A549 (cell line): ENCODE data around the gene WASF3. TPM values are rescaled to one million over a fixed set of nuclear protein-coding genes. Genes with fewer than 3 reads are reported as not detected.

Experiments used
- ATAC-seq, 2 experiments: fragments of 200-7000 bp in 1 of 2; fragments of >200 bp in 1 of 2; cut with Nextera tagmentation in 1 of 2; cut with Tn5 transposase in 1 of 2; 3 replicates each; pipeline versions ENCODE4 v1.8.0 to v1.9.1; 2018 to 2020; ENCODE audit warnings: mild to moderate bottlenecking in 1 of 2, moderate library complexity in 1 of 2
- CTCF ChIA-PET: fragments of 300-600 bp; sonication (Branson Sonifier 250); formaldehyde crosslinking; extraction: SDS; loops from one replicate; lab custom pipeline; 2021; ENCODE audit warnings: antibody characterized with exemption, inconsistent platforms; lab: Yijun Ruan, JAX
- POLR2A ChIA-PET: fragments of 350-600 bp; formaldehyde crosslinking; extraction: SDS; loops from one replicate; lab custom pipeline; 2021; ENCODE audit warnings: antibody characterized with exemption, inconsistent platforms; lab: Yijun Ruan, JAX
- DNase-seq, 2 experiments: peaks; one replicate each; pipeline versions ENCODE4 v3.0.0 to v3.0.0-alpha.2; 2011 to 2016; ENCODE audit warnings: low read depth in 1 of 2, low spot score in 1 of 2
- FAIRE-seq: peaks from 2 replicates; lab custom pipeline; 2011; peaks lifted over from hg19 to GRCh38; lab: Jason Lieb, UNC
- H3K27ac ChIP-seq, 2 experiments: fragments of >200 bp; sonication (Bioruptor Twin); formaldehyde crosslinking; 3 replicates each; pipeline ENCODE4 v1.5.1; 2016 to 2017
- H3K4me1 ChIP-seq: fragments of >200 bp; sonication (Bioruptor Twin); formaldehyde crosslinking; 3 replicates; pipeline ENCODE4 v1.6.1; 2016
- H3K4me2 ChIP-seq: fragments of >200 bp; sonication (Bioruptor Twin); formaldehyde crosslinking; 3 replicates; pipeline ENCODE4 v1.6.1; 2016
- H3K4me3 ChIP-seq: fragments of >200 bp; sonication (Bioruptor Twin); formaldehyde crosslinking; 3 replicates; pipeline ENCODE4 v1.5.1; 2016
- H3K9me3 ChIP-seq: fragments of >200 bp; sonication (Bioruptor Twin); formaldehyde crosslinking; 3 replicates; pipeline ENCODE4 v1.6.1; 2016
- BHLHE40 ChIP-seq: IDR thresholded peaks from 2 replicates; pipeline ENCODE4 v1.6.1; 2012; ENCODE audit warnings: low read depth, low read length, inconsistent platforms
- CBX2 ChIP-seq: fragments of 200-600 bp; sonication (generic); IDR thresholded peaks from 2 replicates; pipeline ENCODE4 v1.6.1; 2016; ENCODE audit warnings: low read depth, mild to moderate bottlenecking, borderline replicate concordance
- CEBPB ChIP-seq, 2 experiments: fragments of >200 bp in 1 of 2; sonication (Bioruptor Twin) in 1 of 2; formaldehyde crosslinking in 1 of 2; IDR thresholded peaks; 2 replicates each; pipeline ENCODE4 v1.6.1; 2012 to 2016
- EP300 ChIP-seq, 2 experiments: fragments of >200 bp; sonication (Bioruptor Twin); formaldehyde crosslinking; IDR thresholded peaks; 2 replicates in 1 of 2; 3 replicates in 1 of 2; pipeline ENCODE4 v1.6.1; 2016 to 2017
- FOSB ChIP-seq: fragments of 250-450 bp; sonication (Bioruptor Pico); IDR thresholded peaks from 2 replicates; pipeline ENCODE4 v1.5.0; 2020; ENCODE audit warnings: mild to moderate bottlenecking, moderate library complexity
- FOSL2 ChIP-seq, 2 experiments: fragments of 450-650 bp in 1 of 2; fragments of >200 bp in 1 of 2; sonication (Bioruptor Twin) in 1 of 2; formaldehyde crosslinking; IDR thresholded peaks; 2 replicates each; pipeline versions ENCODE4 v1.5.0 to v1.6.1; 2016 to 2020; ENCODE audit warnings: mild to moderate bottlenecking in 1 of 2, moderate library complexity in 1 of 2
- HOXB13 ChIP-seq: fragments of 250-450 bp; sonication (Bioruptor Pico); IDR thresholded peaks from 2 replicates; pipeline ENCODE4 v1.5.0; 2020; ENCODE audit warnings: low read depth, mild to moderate bottlenecking, moderate library complexity
- JUNB ChIP-seq: fragments of >200 bp; sonication (Bioruptor Twin); formaldehyde crosslinking; IDR thresholded peaks from 2 replicates; pipeline ENCODE4 v1.6.1; 2016
- MAFK ChIP-seq: fragments of 450-650 bp; IDR thresholded peaks from 2 replicates; pipeline ENCODE4 v1.6.1; 2014; ENCODE audit not compliant: partially characterized antibody
- MYC ChIP-seq: IDR thresholded peaks from 2 replicates; pipeline ENCODE4 v1.6.1; 2012; ENCODE audit warnings: mild to moderate bottlenecking, inconsistent platforms, low read length, improper control_type of control experiment, borderline replicate concordance
- NFE2L2 ChIP-seq: fragments of 150-350 bp; conservative IDR thresholded peaks from 2 replicates; pipeline ENCODE4 v1.6.1; 2014; ENCODE audit warnings: low read length
- NR3C1 ChIP-seq: fragments of >200 bp; sonication (Bioruptor Twin); formaldehyde crosslinking; IDR thresholded peaks from 3 replicates; pipeline ENCODE4 v1.6.1; 2017
- SMC3 ChIP-seq: fragments of >200 bp; sonication (Bioruptor Twin); formaldehyde crosslinking; IDR thresholded peaks from 3 replicates; pipeline ENCODE4 v1.6.1; 2018; ENCODE audit warnings: inconsistent platforms
- TP53 ChIP-seq: fragments of 250-450 bp; sonication (Bioruptor Pico); IDR thresholded peaks from 2 replicates; pipeline ENCODE4 v1.5.0; 2021; ENCODE audit warnings: mild to moderate bottlenecking, moderate library complexity
- ZNF302 ChIP-seq: fragments of 250-450 bp; sonication (Bioruptor Pico); IDR thresholded peaks from 2 replicates; pipeline ENCODE4 v1.9.0; 2021; ENCODE audit warnings: inconsistent platforms, mild to moderate bottlenecking, moderate library complexity
- WGBS: methylation state at CpG from one replicate; pipeline ENCODE4 v1.1.6; 2017; ENCODE audit errors: missing lambda C conversion rate; 5-methylcytosine and 5-hydroxymethylcytosine counted together
- polyA plus RNA-seq, 4 experiments: library from polyadenylated mRNA; depleted of rRNA in 3 of 4; stranded (reverse); fragments of >200 nt; fragmentation: RNase III in 1 of 4; extraction: RNeasy Plus Mini Kit Qiagen cat#74134 plus additional on column Dnase treatment in 1 of 4; gene quantifications; 2 replicates in 3 of 4; 3 replicates in 1 of 4; pipeline ENCODE4 v1.2.3, GENCODE V29; 2011 to 2017
- TF ChIP-seq, protein P1 (sequence below): fragments of >200 bp; sonication (Bioruptor Twin); formaldehyde crosslinking; IDR thresholded peaks from 3 replicates; pipeline ENCODE4 v1.6.1; 2016
- TF ChIP-seq, protein P2 (sequence below): fragments of 200-600 bp; sonication (generic); IDR thresholded peaks from 2 replicates; pipeline ENCODE4 v1.6.1; 2016; ENCODE audit warnings: antibody characterized with exemption, mild to moderate bottlenecking, moderate library complexity
- TF ChIP-seq, protein P3 (sequence below): IDR thresholded peaks from 2 replicates; pipeline ENCODE4 v1.6.1; 2012
- TF ChIP-seq, protein P4 (sequence below): fragments of 150-350 bp; IDR thresholded peaks from 2 replicates; pipeline ENCODE4 v1.6.1; 2014; ENCODE audit warnings: low read depth, mild to moderate bottlenecking, low read length
- TF ChIP-seq, protein P5 (sequence below): IDR thresholded peaks from 2 replicates; pipeline ENCODE4 v1.6.1; 2012; ENCODE audit warnings: low read depth, borderline replicate concordance

The WASF3 gene
- polyA plus RNA-seq, 2 of the 4 experiments (the other 2 are of a cell fraction), result 0.09 to 0.56 TPM

DNA sequence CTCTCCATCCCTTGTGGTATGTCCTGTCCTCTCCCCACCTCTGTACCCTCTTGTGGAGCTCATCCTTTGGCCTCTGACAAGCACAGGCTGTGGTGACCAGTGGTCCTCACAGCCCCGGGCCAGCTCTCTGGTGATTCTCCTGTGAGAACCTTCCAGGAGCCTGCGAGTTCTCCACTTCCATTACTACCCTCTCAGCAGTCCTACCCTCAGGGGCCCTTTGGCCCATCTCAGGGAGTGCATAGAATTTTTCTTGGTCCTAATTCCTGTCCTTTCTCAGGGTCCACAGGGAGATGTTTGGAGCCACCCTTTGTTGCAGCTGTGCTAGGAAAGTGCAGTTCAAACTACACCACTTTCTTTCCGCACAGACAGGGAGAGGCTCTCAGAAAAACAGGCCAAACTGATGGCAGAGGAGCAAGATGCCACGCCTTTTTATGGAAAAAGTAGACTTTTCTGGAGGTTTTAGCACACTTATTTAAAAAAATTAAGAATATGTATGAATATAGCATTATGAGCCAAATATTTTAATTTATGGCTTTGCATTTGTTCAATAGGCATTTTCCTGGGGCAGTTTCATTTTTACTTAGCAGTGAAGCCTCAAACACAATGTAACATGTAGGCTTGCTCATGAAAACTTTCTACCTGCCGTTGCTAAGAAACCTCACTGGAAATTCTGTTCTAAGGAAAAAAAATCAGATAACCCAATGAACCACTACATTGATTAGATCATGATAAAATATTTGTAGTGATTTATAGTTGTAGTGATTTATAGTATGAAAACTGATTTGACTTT, 111.1 kb downstream of the WASF3 start:
- Histone ChIP-seq H3K27ac (no peak overlapping the region), H3K4me2 (no peak overlapping the region), H3K9me3 (no peaks in the 10 kb centered on the region), H3K4me1 (no peaks in the 10 kb centered on the region), H3K4me3 (no peak overlapping the region)
- FAIRE-seq (no peak), ATAC-seq (no peak), DNase-seq (no peak)
- TF ChIP-seq, protein P1, sequence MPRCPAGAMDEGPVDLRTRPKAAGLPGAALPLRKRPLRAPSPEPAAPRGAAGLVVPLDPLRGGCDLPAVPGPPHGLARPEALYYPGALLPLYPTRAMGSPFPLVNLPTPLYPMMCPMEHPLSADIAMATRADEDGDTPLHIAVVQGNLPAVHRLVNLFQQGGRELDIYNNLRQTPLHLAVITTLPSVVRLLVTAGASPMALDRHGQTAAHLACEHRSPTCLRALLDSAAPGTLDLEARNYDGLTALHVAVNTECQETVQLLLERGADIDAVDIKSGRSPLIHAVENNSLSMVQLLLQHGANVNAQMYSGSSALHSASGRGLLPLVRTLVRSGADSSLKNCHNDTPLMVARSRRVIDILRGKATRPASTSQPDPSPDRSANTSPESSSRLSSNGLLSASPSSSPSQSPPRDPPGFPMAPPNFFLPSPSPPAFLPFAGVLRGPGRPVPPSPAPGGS, result no peak
- TF ChIP-seq JUNB, result no peak
- TF ChIP-seq SMC3, result no peak
- no peak for TF ChIP-seq TP53
- TF ChIP-seq NFE2L2, result no peak
- TF ChIP-seq NR3C1, result no peak
- TF ChIP-seq BHLHE40, result no peak
- TF ChIP-seq FOSB, result no peak
- TF ChIP-seq MYC, result no peak
- no peak for TF ChIP-seq EP300 (IDR thresholded peaks at IDR 0.05)
- TF ChIP-seq, protein P2, sequence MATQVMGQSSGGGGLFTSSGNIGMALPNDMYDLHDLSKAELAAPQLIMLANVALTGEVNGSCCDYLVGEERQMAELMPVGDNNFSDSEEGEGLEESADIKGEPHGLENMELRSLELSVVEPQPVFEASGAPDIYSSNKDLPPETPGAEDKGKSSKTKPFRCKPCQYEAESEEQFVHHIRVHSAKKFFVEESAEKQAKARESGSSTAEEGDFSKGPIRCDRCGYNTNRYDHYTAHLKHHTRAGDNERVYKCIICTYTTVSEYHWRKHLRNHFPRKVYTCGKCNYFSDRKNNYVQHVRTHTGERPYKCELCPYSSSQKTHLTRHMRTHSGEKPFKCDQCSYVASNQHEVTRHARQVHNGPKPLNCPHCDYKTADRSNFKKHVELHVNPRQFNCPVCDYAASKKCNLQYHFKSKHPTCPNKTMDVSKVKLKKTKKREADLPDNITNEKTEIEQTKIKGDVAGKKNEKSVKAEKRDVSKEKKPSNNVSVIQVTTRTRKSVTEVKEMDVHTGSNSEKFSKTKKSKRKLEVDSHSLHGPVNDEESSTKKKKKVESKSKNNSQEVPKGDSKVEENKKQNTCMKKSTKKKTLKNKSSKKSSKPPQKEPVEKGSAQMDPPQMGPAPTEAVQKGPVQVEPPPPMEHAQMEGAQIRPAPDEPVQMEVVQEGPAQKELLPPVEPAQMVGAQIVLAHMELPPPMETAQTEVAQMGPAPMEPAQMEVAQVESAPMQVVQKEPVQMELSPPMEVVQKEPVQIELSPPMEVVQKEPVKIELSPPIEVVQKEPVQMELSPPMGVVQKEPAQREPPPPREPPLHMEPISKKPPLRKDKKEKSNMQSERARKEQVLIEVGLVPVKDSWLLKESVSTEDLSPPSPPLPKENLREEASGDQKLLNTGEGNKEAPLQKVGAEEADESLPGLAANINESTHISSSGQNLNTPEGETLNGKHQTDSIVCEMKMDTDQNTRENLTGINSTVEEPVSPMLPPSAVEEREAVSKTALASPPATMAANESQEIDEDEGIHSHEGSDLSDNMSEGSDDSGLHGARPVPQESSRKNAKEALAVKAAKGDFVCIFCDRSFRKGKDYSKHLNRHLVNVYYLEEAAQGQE, result no peak
- TF ChIP-seq MAFK, result no peak
- no peak for TF ChIP-seq HOXB13 (CRISPR knock-in tag)
- 31% methylated on average over 5 of the region's 5 CpGs for WGBS
- POLR2A ChIA-PET, result no interaction called here
- CTCF ChIA-PET, result no interaction called here

DNA sequence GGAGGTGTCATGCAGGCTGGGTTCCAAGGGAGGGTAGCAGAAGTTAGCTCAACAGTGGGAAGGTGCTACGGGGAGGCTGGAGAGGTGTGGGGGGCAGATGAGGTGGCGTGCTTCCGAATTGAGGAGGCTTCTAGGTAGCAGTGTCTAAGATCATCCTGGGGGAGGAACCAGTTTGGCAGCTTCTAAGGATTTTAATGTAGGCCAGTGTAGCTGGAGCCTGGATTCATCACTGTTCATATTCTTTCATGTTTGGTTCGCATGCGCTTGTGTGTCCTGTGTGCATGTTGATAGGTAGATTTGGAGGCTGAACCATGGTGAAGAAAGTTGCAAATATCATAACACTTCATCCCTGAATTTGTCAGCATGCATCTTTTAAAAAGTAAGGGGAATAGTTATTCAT, 116.4 kb downstream of the WASF3 start:
- DNase-seq (no peak), FAIRE-seq (no peak), ATAC-seq (no peak)
- Histone ChIP-seq H3K9me3 (no peaks in the 10 kb centered on the region), H3K4me1 (no peaks in the 10 kb centered on the region), H3K4me2 (no peak overlapping the region), H3K27ac (no peak overlapping the region), H3K4me3 (no peak overlapping the region)
- ChIA-PET CTCF (interaction anchor here (1.2 kb wide), 1 partner anchor 16 kb away, joined by 3 read pairs; no protein-coding TSS in a partner anchor), POLR2A (no interaction called here)
- TF ChIP-seq, protein P3, sequence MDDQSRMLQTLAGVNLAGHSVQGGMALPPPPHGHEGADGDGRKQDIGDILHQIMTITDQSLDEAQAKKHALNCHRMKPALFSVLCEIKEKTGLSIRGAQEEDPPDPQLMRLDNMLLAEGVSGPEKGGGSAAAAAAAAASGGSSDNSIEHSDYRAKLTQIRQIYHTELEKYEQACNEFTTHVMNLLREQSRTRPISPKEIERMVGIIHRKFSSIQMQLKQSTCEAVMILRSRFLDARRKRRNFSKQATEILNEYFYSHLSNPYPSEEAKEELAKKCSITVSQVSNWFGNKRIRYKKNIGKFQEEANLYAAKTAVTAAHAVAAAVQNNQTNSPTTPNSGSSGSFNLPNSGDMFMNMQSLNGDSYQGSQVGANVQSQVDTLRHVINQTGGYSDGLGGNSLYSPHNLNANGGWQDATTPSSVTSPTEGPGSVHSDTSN, result no peak
- TF ChIP-seq FOSB, result no peak
- no peak for TF ChIP-seq FOSL2 (IDR thresholded peaks at IDR 0.05)
- no peak for TF ChIP-seq FOSL2 (CRISPR knock-in tag; IDR thresholded peaks at IDR 0.05)
- TF ChIP-seq, protein P4, sequence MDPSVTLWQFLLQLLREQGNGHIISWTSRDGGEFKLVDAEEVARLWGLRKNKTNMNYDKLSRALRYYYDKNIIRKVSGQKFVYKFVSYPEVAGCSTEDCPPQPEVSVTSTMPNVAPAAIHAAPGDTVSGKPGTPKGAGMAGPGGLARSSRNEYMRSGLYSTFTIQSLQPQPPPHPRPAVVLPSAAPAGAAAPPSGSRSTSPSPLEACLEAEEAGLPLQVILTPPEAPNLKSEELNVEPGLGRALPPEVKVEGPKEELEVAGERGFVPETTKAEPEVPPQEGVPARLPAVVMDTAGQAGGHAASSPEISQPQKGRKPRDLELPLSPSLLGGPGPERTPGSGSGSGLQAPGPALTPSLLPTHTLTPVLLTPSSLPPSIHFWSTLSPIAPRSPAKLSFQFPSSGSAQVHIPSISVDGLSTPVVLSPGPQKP, result no peak
- no peak for TF ChIP-seq ZNF302
- TF ChIP-seq HOXB13 (CRISPR knock-in tag), result no peak
- no peak for TF ChIP-seq CEBPB (IDR thresholded peaks at IDR 0.05)
- no peak for TF ChIP-seq NR3C1
- no peak for TF ChIP-seq CBX2
- TF ChIP-seq, protein P5, sequence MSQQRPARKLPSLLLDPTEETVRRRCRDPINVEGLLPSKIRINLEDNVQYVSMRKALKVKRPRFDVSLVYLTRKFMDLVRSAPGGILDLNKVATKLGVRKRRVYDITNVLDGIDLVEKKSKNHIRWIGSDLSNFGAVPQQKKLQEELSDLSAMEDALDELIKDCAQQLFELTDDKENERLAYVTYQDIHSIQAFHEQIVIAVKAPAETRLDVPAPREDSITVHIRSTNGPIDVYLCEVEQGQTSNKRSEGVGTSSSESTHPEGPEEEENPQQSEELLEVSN, result no peak
- TF ChIP-seq MYC, result no peak
- no peak for TF ChIP-seq MAFK
- 73% methylated on average over 5 of the region's 5 CpGs for WGBS
